RWPE1 (cell line): ENCODE results near the gene MEP1B.
"Not testable (repeated sequence)": the region's sequence is repeated elsewhere in the genome, so short reads cannot be mapped to it uniquely, and the experiment has no call there.

Experiments used
- CTCF ChIA-PET: fragments of 350-600 bp; sonication (Branson Sonifier 250); formaldehyde crosslinking; extraction: SDS; loops from one replicate; lab custom pipeline; 2021; lab: Yijun Ruan, JAX
- POLR2A ChIA-PET: fragments of 400-600 bp; formaldehyde crosslinking; extraction: SDS; loops from one replicate; lab custom pipeline; 2020; ENCODE audit warnings: antibody characterized with exemption; ENCODE audit not compliant: low non-redundant PET; lab: Yijun Ruan, JAX
- DNase-seq: peaks from one replicate; pipeline ENCODE4 v3.0.0; 2012; ENCODE audit warnings: low spot score
- H3K27ac ChIP-seq: fragments of 450-650 bp; 2 replicates; pipeline ENCODE4 v1.5.1; 2017
- TF ChIP-seq, protein P1 (sequence below): fragments of 450-650 bp; conservative IDR thresholded peaks from 2 replicates; pipeline ENCODE4 v1.5.1; 2017; ENCODE audit warnings: low read depth, mild to moderate bottlenecking

MEP1B gene

DNA sequence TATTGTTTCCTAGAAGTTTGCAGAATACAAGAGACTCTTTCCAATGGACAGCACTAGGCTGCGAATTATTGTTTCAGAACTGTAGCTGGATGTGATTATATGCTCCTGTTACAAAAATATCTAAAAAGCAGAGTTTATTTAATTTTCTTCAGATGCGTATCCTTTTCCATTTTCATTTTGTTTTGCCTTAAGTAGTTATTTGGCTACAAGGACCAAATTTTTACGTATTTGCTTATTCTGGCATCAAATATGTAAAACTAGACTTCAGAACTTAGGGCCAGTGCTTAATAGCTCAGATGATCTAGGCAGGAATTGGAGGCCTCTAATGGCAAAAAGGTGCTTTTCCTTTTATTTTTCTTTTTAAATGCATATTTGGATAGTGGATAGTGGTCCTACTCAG is 18.7 kb downstream of the MEP1B start:
- ChIA-PET POLR2A (no interaction called here), CTCF (no interaction called here)
- TF ChIP-seq, protein P1, sequence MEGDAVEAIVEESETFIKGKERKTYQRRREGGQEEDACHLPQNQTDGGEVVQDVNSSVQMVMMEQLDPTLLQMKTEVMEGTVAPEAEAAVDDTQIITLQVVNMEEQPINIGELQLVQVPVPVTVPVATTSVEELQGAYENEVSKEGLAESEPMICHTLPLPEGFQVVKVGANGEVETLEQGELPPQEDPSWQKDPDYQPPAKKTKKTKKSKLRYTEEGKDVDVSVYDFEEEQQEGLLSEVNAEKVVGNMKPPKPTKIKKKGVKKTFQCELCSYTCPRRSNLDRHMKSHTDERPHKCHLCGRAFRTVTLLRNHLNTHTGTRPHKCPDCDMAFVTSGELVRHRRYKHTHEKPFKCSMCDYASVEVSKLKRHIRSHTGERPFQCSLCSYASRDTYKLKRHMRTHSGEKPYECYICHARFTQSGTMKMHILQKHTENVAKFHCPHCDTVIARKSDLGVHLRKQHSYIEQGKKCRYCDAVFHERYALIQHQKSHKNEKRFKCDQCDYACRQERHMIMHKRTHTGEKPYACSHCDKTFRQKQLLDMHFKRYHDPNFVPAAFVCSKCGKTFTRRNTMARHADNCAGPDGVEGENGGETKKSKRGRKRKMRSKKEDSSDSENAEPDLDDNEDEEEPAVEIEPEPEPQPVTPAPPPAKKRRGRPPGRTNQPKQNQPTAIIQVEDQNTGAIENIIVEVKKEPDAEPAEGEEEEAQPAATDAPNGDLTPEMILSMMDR = no peak
- no peak for DNase-seq
- H3K27ac ChIP-seq = no peak overlapping the region

DNA sequence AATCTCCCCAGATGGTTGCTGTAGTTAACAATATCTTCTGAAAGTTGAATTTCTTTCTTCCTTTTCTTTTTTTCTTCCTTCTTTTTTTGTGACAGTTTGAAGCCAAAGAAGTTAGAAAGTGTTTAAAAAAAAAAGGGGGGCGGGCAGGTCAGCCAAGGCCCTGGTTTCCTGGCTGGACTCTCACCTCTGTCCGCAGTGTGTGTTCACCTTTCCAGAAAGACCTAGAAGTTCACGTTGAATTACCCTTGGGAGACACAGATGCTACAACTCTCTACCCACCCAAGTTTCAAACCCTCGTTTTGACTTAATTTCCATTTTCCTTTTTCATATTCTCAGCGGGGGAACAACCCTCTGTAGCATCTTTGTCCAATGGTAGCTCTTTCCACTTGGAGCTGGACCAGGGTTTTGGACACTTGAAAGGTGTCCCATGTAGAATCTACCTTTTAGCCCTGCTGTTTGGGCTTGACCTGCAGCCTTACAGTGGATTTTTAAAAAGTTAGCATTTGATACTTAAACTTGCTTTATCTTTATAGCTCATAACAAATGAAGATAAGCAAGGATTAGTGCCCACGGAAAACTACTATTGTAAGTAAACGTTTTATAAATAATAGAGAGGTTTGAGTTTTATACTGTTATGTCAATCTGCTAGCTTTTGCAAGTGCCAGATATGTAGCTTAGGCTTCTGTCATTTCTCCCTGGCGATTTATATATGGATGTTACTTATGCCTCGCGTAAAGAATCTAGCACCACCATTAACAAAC is 20.0 kb downstream of the MEP1B start:
- H3K27ac ChIP-seq = no peak overlapping the region
- DNase-seq = no peak
- TF ChIP-seq, protein P1 = no peak
- POLR2A ChIA-PET = no interaction called here
- CTCF ChIA-PET = interaction anchor here (0.7 kb wide), 1 partner anchor 98 kb away, joined by 3 read pairs; no protein-coding TSS in a partner anchor

DNA sequence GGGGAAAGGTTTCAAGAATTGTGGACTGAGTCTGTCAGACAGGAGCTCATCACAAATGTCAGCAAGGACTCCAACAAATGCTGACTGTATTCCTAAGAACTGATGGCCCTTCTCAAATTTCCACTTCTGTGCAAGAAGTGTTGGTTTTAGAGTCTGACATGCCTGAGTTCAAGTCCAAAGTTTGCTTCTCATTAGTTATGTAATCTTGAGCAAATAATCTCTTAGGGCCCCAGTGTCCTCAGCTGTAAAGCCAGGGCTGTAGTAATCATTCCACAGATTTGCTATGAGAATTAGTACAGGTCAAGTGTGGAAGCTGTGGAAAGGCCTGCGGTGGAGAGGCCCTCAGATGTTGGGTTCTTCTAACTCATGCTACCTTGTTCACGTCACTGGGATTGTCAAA is 23.9 kb downstream of the MEP1B start:
- TF ChIP-seq, protein P1 = no peak
- no peak for DNase-seq
- ChIA-PET POLR2A (interaction anchor here (0.5 kb wide), 1 partner anchor 307 kb away, joined by 4 read pairs; no protein-coding TSS in a partner anchor), CTCF (no interaction called here)
- no peak overlapping the region for H3K27ac ChIP-seq

DNA sequence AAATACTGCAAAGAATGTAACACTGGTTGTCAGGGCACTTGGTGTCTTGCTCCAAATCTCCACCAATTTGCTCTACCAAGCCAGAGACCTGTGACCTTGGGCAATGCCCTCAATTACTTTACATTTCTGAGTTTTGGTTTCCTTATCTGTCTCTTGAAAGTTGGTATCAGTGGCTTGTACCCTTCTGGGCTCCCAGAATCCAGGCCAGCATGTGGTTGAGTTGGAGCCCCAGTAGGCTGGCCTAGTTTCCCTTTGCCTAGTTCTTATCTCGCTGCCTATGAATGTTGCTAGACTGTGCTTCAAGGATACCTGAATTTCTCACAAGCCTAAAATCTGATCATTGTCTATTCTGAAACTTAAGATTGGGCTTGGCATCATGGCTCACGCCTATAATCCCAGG is 26.6 kb downstream of the MEP1B start:
- ChIA-PET POLR2A (no interaction called here), CTCF (no interaction called here)
- DNase-seq = no peak
- H3K27ac ChIP-seq = no peak overlapping the region
- TF ChIP-seq, protein P1 = no peak

DNA sequence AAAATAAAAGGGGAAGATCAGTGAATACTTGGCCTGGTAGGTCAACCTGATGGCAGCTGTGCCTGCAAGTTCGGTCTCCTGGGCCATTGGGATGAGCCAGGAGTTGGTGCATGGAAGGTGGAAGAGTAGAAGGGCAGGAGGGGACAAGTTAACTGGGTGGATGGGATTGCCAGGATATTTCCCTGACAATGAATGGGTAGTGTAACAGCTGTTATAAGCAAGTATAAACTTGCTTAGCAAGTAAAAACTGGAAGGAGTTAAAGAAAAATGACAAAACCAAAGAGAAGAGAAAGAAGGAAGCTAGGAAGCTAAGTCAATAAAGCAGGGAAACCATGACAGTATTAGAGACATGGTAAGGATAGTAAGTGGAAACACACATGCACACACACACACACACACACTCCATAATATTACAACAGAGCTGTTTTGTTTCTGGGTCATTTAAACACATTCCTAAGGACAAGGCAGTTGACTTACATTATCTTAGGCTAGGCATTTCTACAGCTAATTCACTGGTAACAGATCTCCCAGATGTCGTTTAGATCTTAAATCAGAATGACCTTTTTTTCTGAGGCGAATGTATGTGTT is 29.7 kb downstream of the MEP1B start:
- ChIA-PET CTCF (interaction anchor here (0.7 kb wide), 1 partner anchor 28 kb away, joined by 3 read pairs; no protein-coding TSS in a partner anchor), POLR2A (no interaction called here)
- DNase-seq = no peak
- H3K27ac ChIP-seq = no peak overlapping the region
- TF ChIP-seq, protein P1 = no peak

DNA sequence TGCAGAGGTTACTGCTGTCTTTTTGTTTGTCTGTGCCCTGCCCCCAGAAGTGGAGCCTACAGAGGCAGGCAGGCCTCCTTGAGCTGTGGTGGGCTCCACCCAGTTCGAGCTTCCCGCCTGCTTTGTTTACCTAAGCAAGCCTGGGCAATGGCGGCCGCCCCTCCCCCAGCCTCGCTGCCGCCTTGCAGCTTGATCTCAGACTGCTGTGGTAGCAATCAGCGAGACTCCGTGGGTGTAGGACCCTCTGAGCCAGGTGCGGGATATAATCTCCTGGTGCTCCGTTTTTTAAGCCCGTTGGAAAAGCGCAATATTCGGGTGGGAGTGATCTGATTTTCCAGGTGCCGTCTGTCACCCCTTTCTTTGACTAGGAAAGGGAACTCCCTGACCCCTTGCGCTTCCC is 43.5 kb downstream of the MEP1B start:
- DNase-seq, POLR2A ChIA-PET, CTCF ChIA-PET, H3K27ac ChIP-seq: not testable (repeated sequence)

DNA sequence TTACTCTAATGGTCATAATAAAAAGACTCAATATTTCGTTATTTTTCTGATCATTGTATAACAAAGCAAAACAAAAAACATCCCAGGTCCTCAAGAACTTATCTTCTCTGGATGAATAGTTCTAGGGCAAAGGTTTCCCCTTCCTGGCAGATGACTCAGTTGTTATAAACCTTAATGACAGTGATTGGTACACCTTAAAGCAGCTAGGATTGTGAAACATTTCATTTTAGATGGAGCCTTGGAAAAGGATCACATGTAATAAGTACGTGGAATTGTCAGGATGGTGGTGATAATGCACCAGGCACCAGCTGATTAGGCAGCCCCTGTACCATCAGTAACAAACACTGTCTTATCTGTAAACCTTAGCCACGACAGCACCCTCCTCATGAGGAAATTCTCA is 47.2 kb downstream of the MEP1B start:
- peak; percentile 2 for DNase-seq
- ChIA-PET POLR2A (no interaction called here), CTCF (no interaction called here)
- TF ChIP-seq, protein P1 = no peak
- H3K27ac ChIP-seq = no peak overlapping the region
